Cardiac fibroblast (primary cell): ENCODE measurements around the gene SLC9C1.

Experiments used
- DNase-seq, 2 donors: peaks; one replicate each; pipeline versions ENCODE4 v3.0.0 to v3.0.0-alpha.2; 2010; ENCODE audit warnings: low read depth in 2 of 2
- H3K4me3 ChIP-seq, 2 donors: replicated peaks in 1 of 2; 1 replicate in 1 of 2; 2 replicates in 1 of 2; pipeline ENCODE4 v1.5.1; 2011; ENCODE audit warnings: low read depth in 2 of 2, low read length in 2 of 2, mild to moderate bottlenecking in 2 of 2, moderate library complexity in 1 of 2
- TF ChIP-seq, protein P1 (sequence below): IDR thresholded peaks from one replicate; pipeline ENCODE4 v1.5.1; 2011; ENCODE audit warnings: low read depth, mild to moderate bottlenecking, low read length, inconsistent platforms

The SLC9C1 gene

GRCh38 chr3:112115806-112116383, 178.1 kb downstream of the SLC9C1 start:
- TF ChIP-seq, protein P1, sequence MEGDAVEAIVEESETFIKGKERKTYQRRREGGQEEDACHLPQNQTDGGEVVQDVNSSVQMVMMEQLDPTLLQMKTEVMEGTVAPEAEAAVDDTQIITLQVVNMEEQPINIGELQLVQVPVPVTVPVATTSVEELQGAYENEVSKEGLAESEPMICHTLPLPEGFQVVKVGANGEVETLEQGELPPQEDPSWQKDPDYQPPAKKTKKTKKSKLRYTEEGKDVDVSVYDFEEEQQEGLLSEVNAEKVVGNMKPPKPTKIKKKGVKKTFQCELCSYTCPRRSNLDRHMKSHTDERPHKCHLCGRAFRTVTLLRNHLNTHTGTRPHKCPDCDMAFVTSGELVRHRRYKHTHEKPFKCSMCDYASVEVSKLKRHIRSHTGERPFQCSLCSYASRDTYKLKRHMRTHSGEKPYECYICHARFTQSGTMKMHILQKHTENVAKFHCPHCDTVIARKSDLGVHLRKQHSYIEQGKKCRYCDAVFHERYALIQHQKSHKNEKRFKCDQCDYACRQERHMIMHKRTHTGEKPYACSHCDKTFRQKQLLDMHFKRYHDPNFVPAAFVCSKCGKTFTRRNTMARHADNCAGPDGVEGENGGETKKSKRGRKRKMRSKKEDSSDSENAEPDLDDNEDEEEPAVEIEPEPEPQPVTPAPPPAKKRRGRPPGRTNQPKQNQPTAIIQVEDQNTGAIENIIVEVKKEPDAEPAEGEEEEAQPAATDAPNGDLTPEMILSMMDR = no peak
- no peak for DNase-seq
- H3K4me3 ChIP-seq = no peak overlapping the region

GRCh38 chr3:112115161-112115739, 178.8 kb downstream of the SLC9C1 start:
- TF ChIP-seq, protein P1 = no peak
- H3K4me3 ChIP-seq = no peak overlapping the region
- peak in 1 of 2 donors; percentile 5 for DNase-seq

DNA sequence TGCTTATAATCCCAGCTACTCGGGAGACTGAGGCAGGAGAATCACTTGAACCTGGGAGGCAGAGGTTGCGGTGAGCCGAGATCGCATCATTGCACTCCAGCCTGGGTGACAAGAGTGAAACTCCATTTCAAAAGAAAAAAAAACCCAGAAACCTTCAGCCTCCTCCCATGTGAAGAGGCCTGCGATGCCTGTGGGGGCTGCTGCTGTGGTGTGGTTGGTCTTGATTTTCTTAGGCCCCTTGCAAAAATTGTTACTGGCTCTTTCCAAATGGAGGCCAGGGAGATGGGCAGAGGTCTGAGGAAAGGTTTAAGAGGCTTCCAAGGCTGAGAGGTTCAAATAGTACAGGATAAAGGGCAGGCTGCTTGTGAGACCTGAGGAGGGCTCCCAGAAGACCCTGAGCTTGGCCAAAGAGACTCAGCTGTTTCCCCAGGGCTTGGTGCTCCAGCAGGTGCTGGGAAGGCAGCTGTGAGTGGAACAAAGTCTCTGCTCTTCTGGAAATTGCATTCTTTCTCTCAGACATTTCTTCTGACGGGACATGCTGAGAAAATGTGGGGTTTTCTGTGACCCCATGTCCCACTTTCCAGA, 179.3 kb downstream of the SLC9C1 start:
- DNase-seq = no peak
- TF ChIP-seq, protein P1 = no peak
- H3K4me3 ChIP-seq = no peak overlapping the region

- no peak overlapping the region for H3K4me3 ChIP-seq
- TF ChIP-seq, protein P1 = peak; percentile 89
- peak; percentile 82 to 85 for DNase-seq
Measured at GRCh38 chr3:112111785-112112402, 182.1 kb downstream of the SLC9C1 start.

GRCh38 chr3:112109322-112109721, 184.7 kb downstream of the SLC9C1 start:
- no peak overlapping the region for H3K4me3 ChIP-seq
- no peak for DNase-seq
- TF ChIP-seq, protein P1 = no peak

DNA sequence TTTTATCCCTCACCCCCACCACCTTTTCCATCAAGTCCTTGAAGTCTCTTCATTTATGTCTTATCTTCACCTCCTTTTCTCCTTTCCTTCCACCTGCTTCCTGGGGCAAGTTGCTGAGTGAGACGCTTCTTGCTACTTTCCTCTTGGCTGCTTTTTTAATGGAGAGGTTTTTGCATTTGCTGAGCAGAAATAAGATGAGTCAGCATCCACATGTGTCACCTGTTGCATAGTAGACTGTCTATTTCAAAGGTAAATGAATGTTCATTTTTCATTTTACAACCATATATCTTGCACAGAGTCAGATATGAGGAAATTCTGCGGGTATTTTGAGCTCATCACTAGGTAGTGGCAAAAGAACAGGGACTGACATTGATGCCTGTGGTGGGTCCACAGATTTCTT, 189.2 kb downstream of the SLC9C1 start:
- no peak overlapping the region for H3K4me3 ChIP-seq
- DNase-seq = no peak
- TF ChIP-seq, protein P1 = no peak
